Activated CD4-positive, alpha-beta T cell treated with anti-CD3 and anti-CD28 coated beads for 36 hours (primary cell): Measurements from ENCODE around the gene PTPRT. TPM values are rescaled to one million over a fixed set of nuclear protein-coding genes. Genes with fewer than 3 reads are reported as not detected.

ENCODE experiments used
- ATAC-seq: fragments of 200-7000 bp; cut with Tn5 transposase; one replicate; pipeline ENCODE4 v1.10.0; 2021; ENCODE audit warnings: mild to moderate bottlenecking, moderate library complexity
- CTCF ChIA-PET: fragments of 350-600 bp; sonication (Branson Sonifier 250); formaldehyde crosslinking; loops from one replicate; lab custom pipeline; 2021; ENCODE audit warnings: antibody characterized with exemption; lab: Charles Lee
- POLR2A ChIA-PET: fragments of 350-600 bp; sonication (Branson Sonifier 250); formaldehyde crosslinking; loops from one replicate; lab custom pipeline; 2021; ENCODE audit warnings: antibody characterized with exemption, inconsistent platforms; lab: Charles Lee
- DNase-seq: peaks from one replicate; pipeline ENCODE4 v3.0.0-alpha.2; 2020
- H3K27ac Mint-ChIP-seq: one replicate; pipeline ENCODE4 v1.8.0; 2021; ENCODE audit warnings: mixed read lengths
- H3K27me3 Mint-ChIP-seq: one replicate; pipeline ENCODE4 v1.8.0; 2021; ENCODE audit warnings: mixed read lengths
- H3K36me3 Mint-ChIP-seq: one replicate; pipeline ENCODE4 v1.8.0; 2021; ENCODE audit warnings: low read depth, mixed read lengths
- H3K4me1 Mint-ChIP-seq: one replicate; pipeline ENCODE4 v1.8.0; 2021; ENCODE audit warnings: mixed read lengths
- H3K4me3 Mint-ChIP-seq: one replicate; pipeline ENCODE4 v1.8.0; 2021; ENCODE audit warnings: mild to moderate bottlenecking, moderate library complexity, mixed read lengths
- H3K9me3 Mint-ChIP-seq: one replicate; pipeline ENCODE4 v1.8.0; 2021; ENCODE audit warnings: low read depth, mixed read lengths
- intact Hi-C, 2 experiments: fragments of 100-400 bp; cut with DNase I in 1 of 2; cut with micrococcal nuclease in 1 of 2; formaldehyde crosslinking; loops; one replicate each; pipeline versions ENCODE4 v1.14.2 to v1.15.1; 2022 to 2024; cut with DNase I, micrococcal nuclease
- total RNA-seq, 2 experiments: library from RNA; stranded (reverse); gene quantifications; one replicate each; pipeline ENCODE4 v1.2.3, GENCODE V29; 2021

PTPRT gene
- total RNA-seq, 2 experiments from 2014 or later, result not detected

DNA sequence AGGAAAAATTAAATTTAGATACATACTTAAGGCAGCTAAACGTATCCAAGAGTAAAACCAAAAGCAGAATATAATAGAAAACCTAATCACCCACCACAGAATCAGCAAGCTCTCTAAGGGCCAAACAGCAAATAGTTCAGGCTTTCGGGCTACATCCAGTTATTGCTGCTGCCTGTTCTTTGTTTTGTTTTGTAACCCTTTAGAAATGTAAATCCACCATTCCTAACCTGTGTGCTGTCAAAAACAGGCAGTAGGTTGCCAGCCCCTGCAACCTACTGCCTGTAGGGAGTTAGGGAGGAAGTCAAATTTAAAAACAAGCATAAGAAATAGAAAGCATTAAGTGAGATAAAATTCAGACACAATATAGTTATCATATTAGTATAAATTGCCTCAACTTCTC is 225.9 kb downstream of the PTPRT start:
- peaks cover 5% of the 10 kb centered on the region for H3K9me3 Mint-ChIP-seq
- H3K36me3 Mint-ChIP-seq, result no peaks in the 10 kb centered on the region
- DNase-seq (no peak), ATAC-seq (no peak)
- POLR2A ChIA-PET, result no interaction called here
- no peaks in the 10 kb centered on the region for H3K4me1 Mint-ChIP-seq
- intact Hi-C loops, result no loop called here
- CTCF ChIA-PET, result interaction anchor here (0.8 kb wide), 1 partner anchor 32 kb away, joined by 3 read pairs; no protein-coding TSS in a partner anchor
- no peak overlapping the region for H3K4me3 Mint-ChIP-seq
- H3K27ac Mint-ChIP-seq, result no peak overlapping the region
- H3K27me3 Mint-ChIP-seq, result no peaks in the 10 kb centered on the region

DNA sequence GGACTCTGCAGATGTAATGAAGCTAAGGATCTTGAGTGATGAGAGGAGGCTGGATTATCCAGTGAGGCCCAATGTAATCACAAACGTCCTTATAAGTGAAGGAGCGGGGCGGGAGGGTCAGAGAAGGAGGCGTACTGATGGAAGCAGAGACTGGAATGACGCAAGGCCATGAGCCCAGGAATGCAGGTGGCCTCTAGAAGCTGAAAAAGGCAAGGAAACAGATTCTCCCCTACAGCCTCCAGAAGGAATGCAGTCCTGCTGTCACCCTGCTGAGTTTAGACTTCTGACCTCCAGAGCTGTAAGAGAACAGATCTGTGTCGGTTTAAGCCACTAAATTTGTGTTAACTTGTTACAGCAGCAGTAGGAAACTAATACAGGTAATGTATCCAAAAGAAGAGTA is 227.9 kb downstream of the PTPRT start:
- Mint-ChIP-seq H3K4me3 (no peak overlapping the region), H3K27me3 (peaks cover 2% of the 10 kb centered on the region), H3K27ac (no peak overlapping the region), H3K36me3 (no peaks in the 10 kb centered on the region), H3K4me1 (no peaks in the 10 kb centered on the region), H3K9me3 (no peaks in the 10 kb centered on the region)
- CTCF ChIA-PET, result interaction anchor here (1.1 kb wide), 1 partner anchor 12 kb away, joined by 3 read pairs; no protein-coding TSS in a partner anchor
- intact Hi-C loops, result no loop called here
- POLR2A ChIA-PET, result no interaction called here
- no peak for DNase-seq
- no peak for ATAC-seq

DNA sequence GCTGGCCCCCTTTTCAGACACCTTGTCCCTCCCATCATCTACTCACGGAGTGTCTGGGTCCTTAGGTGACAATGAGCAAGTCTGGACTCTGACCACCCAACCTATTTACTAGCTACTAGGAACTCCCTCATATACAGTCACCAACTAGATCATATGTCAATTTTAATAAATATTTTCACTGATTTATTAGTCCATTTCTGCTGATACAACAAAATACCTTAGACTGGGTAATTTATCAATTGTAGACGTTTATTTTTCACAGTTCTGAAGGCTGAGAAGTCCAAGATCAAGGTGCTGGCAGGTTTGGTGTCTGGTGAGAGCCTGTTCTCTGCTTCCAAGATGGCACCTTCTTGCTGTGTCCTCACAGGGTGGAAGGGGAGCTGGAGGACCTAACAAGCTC is 229.7 kb downstream of the PTPRT start:
- Mint-ChIP-seq H3K27me3 (peaks cover 2% of the 10 kb centered on the region), H3K4me3 (no peak overlapping the region), H3K9me3 (no peaks in the 10 kb centered on the region), H3K36me3 (no peaks in the 10 kb centered on the region), H3K27ac (no peak overlapping the region), H3K4me1 (no peaks in the 10 kb centered on the region)
- DNase-seq (no peak), ATAC-seq (no peak)
- intact Hi-C loops, result no loop called here
- ChIA-PET POLR2A (no interaction called here), CTCF (no interaction called here)

DNA sequence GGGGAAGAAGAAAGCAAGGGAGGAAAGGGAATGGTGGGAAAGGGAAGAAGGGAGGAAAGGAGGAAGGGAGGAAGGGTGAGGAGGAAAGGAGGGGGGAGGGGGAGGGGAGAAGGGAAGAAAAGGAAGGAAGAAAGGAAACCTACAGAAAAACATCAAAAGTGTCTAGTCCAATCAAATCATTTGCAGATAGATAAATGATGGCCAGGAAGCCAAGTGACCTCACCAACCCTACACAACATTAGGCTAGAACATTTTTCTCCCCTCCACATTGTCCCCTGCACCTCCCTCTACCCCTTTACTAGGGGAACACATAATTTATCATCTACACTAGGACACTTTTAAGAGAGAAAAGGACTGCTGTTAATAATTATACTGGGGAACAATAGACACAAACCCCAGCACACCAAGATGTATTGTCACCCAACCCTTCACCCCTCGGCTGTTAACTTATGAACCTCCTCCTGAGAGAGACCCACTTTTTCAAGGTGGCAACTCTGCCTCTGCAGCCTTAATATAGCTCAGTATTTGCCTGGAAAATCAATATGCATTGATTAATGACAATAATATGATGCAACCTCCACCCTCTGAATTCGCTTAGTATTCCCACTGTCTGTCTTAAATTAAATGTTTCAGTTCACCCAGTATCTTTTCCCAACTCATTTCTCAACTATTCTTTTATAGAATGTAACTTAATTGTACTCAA is 231.2 kb downstream of the PTPRT start:
- ChIA-PET POLR2A (no interaction called here), CTCF (no interaction called here)
- Mint-ChIP-seq H3K36me3 (no peaks in the 10 kb centered on the region), H3K4me3 (no peak overlapping the region), H3K27me3 (peaks cover 2% of the 10 kb centered on the region), H3K27ac (no peak overlapping the region), H3K9me3 (no peaks in the 10 kb centered on the region), H3K4me1 (no peaks in the 10 kb centered on the region)
- intact Hi-C loops, result no loop called here
- ATAC-seq, result no peak
- DNase-seq, result no peak

DNA sequence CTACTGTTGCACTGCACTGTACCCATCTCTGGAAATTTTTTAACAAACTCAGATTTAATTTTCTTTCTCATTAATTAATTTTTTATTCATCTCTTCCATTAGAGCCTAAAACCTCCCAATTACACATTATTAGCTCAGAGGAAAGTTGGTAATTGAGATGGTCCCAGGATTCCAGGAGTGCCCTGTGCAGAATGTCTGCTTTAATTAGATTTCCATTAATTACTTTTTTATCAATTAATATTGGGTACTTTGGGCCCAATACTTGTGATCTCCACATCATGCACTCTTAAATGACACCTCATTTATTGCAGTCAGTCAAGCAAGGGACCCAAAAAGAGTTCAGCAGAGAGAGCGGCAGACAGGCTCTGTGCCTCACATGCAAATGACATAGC is 232.0 kb downstream of the PTPRT start:
- POLR2A ChIA-PET, result no interaction called here
- intact Hi-C loops, result no loop called here
- H3K9me3 Mint-ChIP-seq, result no peaks in the 10 kb centered on the region
- H3K36me3 Mint-ChIP-seq, result no peaks in the 10 kb centered on the region
- H3K4me3 Mint-ChIP-seq, result no peak overlapping the region
- DNase-seq (no peak), ATAC-seq (no peak)
- CTCF ChIA-PET, result no interaction called here
- H3K4me1 Mint-ChIP-seq, result no peaks in the 10 kb centered on the region
- peaks cover 2% of the 10 kb centered on the region for H3K27me3 Mint-ChIP-seq
- no peak overlapping the region for H3K27ac Mint-ChIP-seq

DNA sequence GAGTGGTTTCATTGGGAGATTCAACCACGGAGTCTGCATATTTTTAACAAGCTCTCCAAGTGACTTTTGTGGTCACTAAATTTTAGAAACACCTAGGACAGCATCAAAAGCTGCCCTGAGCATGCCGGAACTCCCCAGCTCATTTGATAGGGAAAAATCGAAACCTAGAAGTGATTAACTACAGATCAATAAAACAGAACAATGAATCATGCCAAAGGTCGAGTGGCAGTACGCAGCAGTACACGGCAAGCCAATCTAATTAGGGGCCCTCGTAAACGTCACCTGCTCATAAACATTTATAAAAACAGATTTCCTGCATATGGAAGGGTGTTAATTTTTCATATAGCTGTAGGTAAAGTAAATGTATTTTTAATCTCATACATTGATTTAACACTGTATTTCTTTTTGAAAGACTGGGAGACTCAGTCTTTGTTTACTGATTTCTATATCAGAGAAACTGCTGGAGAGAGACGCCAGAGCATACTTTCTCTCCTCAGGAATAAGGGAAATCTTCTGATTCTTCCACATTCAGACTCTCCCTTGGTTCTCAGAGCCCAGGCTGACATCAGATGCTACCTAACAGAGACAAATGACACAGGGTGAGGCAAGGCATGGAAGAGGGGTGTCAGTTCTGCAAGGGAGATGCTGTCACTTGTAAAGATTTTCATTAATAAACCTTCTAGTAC is 232.5 kb downstream of the PTPRT start:
- Mint-ChIP-seq H3K27ac (no peak overlapping the region), H3K27me3 (peaks cover 2% of the 10 kb centered on the region), H3K9me3 (no peaks in the 10 kb centered on the region), H3K4me1 (no peaks in the 10 kb centered on the region), H3K36me3 (no peaks in the 10 kb centered on the region), H3K4me3 (no peak overlapping the region)
- no peak for DNase-seq
- ATAC-seq, result no peak
- CTCF ChIA-PET, result no interaction called here
- POLR2A ChIA-PET, result no interaction called here
- intact Hi-C loops, result no loop called here

DNA sequence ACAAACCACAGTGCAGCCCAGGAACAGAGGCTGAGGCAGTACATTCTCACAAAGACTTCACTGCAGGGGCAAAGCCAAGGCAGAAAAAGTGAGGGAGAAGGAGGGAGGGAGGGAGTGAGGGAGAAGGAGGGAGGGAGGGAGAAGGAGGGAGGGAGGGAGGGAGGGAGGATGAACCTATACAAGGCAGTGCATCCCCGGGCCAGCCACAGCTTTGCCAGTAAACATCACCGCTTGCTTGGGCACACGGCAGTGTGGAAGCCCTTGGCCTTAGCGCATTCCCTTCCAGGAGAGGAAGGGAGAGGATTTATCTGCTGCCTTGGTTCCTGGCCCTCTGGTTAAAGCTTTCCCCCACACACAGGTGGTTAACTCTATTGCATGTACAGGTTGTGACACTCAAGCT is 234.0 kb downstream of the PTPRT start:
- Mint-ChIP-seq H3K4me1 (no peaks in the 10 kb centered on the region), H3K9me3 (no peaks in the 10 kb centered on the region), H3K27ac (no peak overlapping the region), H3K36me3 (no peaks in the 10 kb centered on the region), H3K27me3 (peaks cover 5% of the 10 kb centered on the region), H3K4me3 (no peak overlapping the region)
- CTCF ChIA-PET, result no interaction called here
- ATAC-seq, result no peak
- no peak for DNase-seq
- POLR2A ChIA-PET, result no interaction called here
- intact Hi-C loops, result no loop called here

DNA sequence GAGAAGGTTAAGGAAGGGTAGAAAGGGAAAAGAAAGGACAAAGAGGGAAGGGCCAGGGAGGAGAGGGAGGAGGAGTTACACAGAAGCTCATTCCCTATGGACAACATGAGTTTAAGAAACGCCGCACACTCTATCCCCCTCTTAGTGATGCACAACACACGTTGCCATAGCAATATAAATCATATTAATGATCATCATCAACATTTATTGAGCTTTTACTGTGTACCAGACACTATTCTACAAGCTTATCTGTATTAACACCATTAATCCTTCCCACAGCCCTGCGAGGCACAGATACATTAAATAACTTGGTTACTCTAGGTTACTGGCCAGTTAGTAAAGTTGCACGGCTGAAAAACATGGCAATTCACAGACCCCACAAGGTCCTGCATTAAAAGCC is 234.8 kb downstream of the PTPRT start:
- ATAC-seq, result no peak
- ChIA-PET POLR2A (no interaction called here), CTCF (no interaction called here)
- no peak for DNase-seq
- intact Hi-C loops, result no loop called here
- no peaks in the 10 kb centered on the region for H3K4me1 Mint-ChIP-seq
- H3K27me3 Mint-ChIP-seq, result peaks cover 5% of the 10 kb centered on the region
- H3K36me3 Mint-ChIP-seq, result no peaks in the 10 kb centered on the region
- no peak overlapping the region for H3K27ac Mint-ChIP-seq
- peaks cover 2% of the 10 kb centered on the region for H3K9me3 Mint-ChIP-seq
- no peak overlapping the region for H3K4me3 Mint-ChIP-seq

DNA sequence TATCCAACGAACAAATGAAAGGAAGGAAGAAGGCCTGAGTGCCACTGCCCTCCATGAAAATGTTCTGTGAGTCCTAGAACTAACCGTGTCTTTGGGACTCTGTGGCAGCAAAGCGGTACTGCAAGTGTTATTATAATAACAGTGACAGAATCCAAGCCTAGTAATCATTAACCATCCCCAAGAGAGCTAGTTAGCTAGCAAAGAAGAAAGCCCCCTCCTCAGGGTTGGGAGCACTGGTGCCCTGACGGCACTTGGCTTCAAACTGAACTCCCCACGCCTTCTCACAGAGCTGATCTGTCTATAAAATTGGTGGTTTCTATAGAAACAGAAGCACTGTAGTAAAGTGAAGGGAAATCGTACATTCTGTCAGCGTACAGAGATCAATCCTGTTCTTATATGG is 239.8 kb downstream of the PTPRT start:
- POLR2A ChIA-PET, result no interaction called here
- ATAC-seq (no peak), DNase-seq (no peak)
- Mint-ChIP-seq H3K4me3 (no peak overlapping the region), H3K9me3 (peaks cover 14% of the 10 kb centered on the region), H3K4me1 (no peaks in the 10 kb centered on the region), H3K27ac (no peak overlapping the region), H3K36me3 (no peaks in the 10 kb centered on the region), H3K27me3 (peaks cover 3% of the 10 kb centered on the region)
- intact Hi-C loops, result no loop called here
- CTCF ChIA-PET, result no interaction called here

DNA sequence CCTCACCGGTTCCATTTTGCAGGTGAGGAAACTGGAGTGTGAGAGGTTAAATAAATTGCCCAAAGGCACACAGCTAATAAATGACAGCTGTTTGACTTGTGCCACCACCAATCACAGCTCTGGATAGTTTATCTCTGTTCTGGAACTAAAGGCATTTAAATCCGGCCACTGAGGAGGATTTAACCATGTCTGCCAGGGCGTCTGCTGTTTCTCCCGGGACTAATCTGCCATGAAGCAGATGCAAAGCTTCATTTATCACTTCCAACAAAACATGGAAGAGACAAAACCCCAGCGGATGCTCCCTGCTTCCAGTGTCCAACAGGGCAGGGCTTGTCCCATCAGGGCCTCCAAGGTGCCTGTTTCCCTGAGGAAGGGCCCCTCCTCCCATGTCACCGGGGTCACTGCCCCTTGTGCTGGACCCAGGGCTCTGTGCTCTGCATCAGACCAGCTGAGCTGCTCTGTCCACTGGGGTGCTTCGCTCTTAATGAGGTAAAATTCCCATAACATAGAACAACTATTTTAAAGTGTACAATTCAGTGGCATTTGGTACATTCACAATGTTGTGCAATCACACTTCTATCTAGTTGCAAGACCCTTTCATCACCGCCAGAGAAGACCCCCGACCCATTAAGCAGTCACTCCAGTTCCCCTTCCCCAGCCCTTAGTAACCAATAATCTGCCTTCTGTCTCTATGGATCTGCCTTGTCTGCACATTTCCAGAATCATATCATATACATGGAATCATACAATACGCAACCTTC is 244.3 kb downstream of the PTPRT start:
- H3K4me1 Mint-ChIP-seq, result no peaks in the 10 kb centered on the region
- ChIA-PET POLR2A (no interaction called here), CTCF (no interaction called here)
- H3K9me3 Mint-ChIP-seq, result peaks cover 14% of the 10 kb centered on the region
- H3K27ac Mint-ChIP-seq, result no peak overlapping the region
- intact Hi-C loops, result no loop called here
- H3K4me3 Mint-ChIP-seq, result no peak overlapping the region
- no peak for ATAC-seq
- H3K27me3 Mint-ChIP-seq, result peaks cover 4% of the 10 kb centered on the region
- DNase-seq, result no peak
- no peaks in the 10 kb centered on the region for H3K36me3 Mint-ChIP-seq

DNA sequence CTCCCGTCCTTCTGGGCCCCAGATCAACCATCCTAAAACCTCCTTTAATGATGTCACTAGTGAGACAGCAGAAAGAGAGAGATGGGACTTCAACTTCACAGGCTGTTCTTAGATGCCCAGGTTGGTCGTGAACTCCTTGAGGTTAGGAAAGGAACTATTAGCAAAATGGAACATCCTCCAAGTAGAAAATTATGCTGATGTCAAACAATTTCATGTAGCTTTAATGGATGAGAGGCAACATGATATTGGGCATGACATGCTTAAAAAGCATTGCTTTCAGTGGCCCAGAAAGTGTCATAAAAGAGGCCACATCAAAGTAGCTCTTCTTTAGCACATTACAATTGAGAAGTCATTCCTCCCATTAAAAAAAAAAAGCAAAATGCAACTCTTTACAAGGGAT is 248.1 kb downstream of the PTPRT start:
- no peak for ATAC-seq
- H3K9me3 Mint-ChIP-seq, result peaks cover 3% of the 10 kb centered on the region
- no peak for DNase-seq
- no peak overlapping the region for H3K4me3 Mint-ChIP-seq
- no peak overlapping the region for H3K27ac Mint-ChIP-seq
- POLR2A ChIA-PET, result no interaction called here
- no peaks in the 10 kb centered on the region for H3K36me3 Mint-ChIP-seq
- CTCF ChIA-PET, result interaction anchor here (0.6 kb wide), 1 partner anchor 39 kb away, joined by 3 read pairs; no protein-coding TSS in a partner anchor
- no peaks in the 10 kb centered on the region for H3K4me1 Mint-ChIP-seq
- H3K27me3 Mint-ChIP-seq, result peaks cover 4% of the 10 kb centered on the region
- intact Hi-C loops, result no loop called here
